ENCODE data around the gene LDLRAD3. TPM values are rescaled to one million over a fixed set of nuclear protein-coding genes. Genes with fewer than 3 reads are reported as not detected.

LDLRAD3 gene
- total RNA-seq, 1 experiment from 2014 or later = 12.1 TPM

- H3K4me1 ChIP-seq (ENCODE audit: insufficient read depth, low read length) = no peaks in the 10 kb centered on the region; the same call in 1 of the 2 replicates
- H4K5ac ChIP-seq (ENCODE audit: insufficient read length, low read depth, low read length) = no peak overlapping the region
- H3K4me2 ChIP-seq (ENCODE audit: insufficient read depth, insufficient read length, low read length) = no peak overlapping the region
- WGBS (ENCODE audit: extremely low coverage, insufficient read length, low lambda C conversion rate) = no CpG with 5 or more reads among the region's 3 CpGs
- DNase-seq = no peak
- H3K4me1 Mint-ChIP-seq = peaks cover 19 to 31% of the 10 kb centered on the region in 2 experiments
- no peak overlapping the region for H3K27ac ChIP-seq (ENCODE audit: insufficient read length, low read depth, low read length)
- H3K9ac ChIP-seq (ENCODE audit: extremely low read depth, insufficient read length, low read length) = no peak overlapping the region
- H3K36me3 Mint-ChIP-seq (ENCODE audit: insufficient read depth in 1 of 3, low read depth in 3 of 3) = no peaks in the 10 kb centered on the region; a peak in 2 of 7 replicates
- no peak overlapping the region for H2BK120ac ChIP-seq (ENCODE audit: low read depth, low read length, poor library complexity, severe bottlenecking)
- no peak for TF ChIP-seq CTCF (conservative IDR thresholded peaks at IDR 0.05)
- no peak overlapping the region for H2BK5ac ChIP-seq (ENCODE audit: insufficient read length, low read length)
- no peaks in the 10 kb centered on the region; a peak in 1 of 5 replicates for H3K9me3 Mint-ChIP-seq
- no peak overlapping the region for H3K4ac ChIP-seq (ENCODE audit: low read depth, low read length)
- no peak overlapping the region for H3K14ac ChIP-seq (ENCODE audit: insufficient read depth, low read length)
- H3K9me3 ChIP-seq (ENCODE audit: control insufficient read depth, low read depth, low read length) = no peaks in the 10 kb centered on the region
- no peak overlapping the region for H3K23ac ChIP-seq (ENCODE audit: insufficient read length, low read depth, low read length)
- H3T11ph ChIP-seq (ENCODE audit: low read length) = no peak overlapping the region
- no peak overlapping the region for H2AK5ac ChIP-seq (ENCODE audit: insufficient read length, low read length)
- no peak overlapping the region for H4K8ac ChIP-seq (replicated peaks; ENCODE audit: insufficient read length, low read depth, low read length)
- no peak overlapping the region for H2BK20ac ChIP-seq (ENCODE audit: low read depth, low read length, poor library complexity, severe bottlenecking)
- H3K18ac ChIP-seq (ENCODE audit: insufficient read length, low read depth, low read length) = no peak overlapping the region
- H2BK12ac ChIP-seq (ENCODE audit: insufficient read length, low read depth, low read length) = no peak overlapping the region
- H3K79me1 ChIP-seq (ENCODE audit: insufficient read depth, low read depth, low read length, poor library complexity, severe bottlenecking) = peaks cover 4% of the 10 kb centered on the region
- H3K23me2 ChIP-seq (ENCODE audit: insufficient read length, low read depth, low read length, poor library complexity, severe bottlenecking) = no peaks in the 10 kb centered on the region
- no peak overlapping the region for H2BK15ac ChIP-seq (ENCODE audit: low read depth, low read length)
- H4K20me1 ChIP-seq (ENCODE audit: control insufficient read depth, insufficient read depth, insufficient read length) = no peaks in the 10 kb centered on the region
- no peak overlapping the region for H3K27ac Mint-ChIP-seq
- no peaks in the 10 kb centered on the region for H3K27me3 ChIP-seq (ENCODE audit: insufficient read depth, low read length)
- H3K79me2 ChIP-seq (ENCODE audit: insufficient read depth, low read length) = peaks cover 2% of the 10 kb centered on the region; the same call in 1 of the 2 replicates
- no peak overlapping the region for H3K4me3 Mint-ChIP-seq
- no peaks in the 10 kb centered on the region for H3K27me3 Mint-ChIP-seq (ENCODE audit: low read depth)
- no peak overlapping the region for H2AFZ ChIP-seq (ENCODE audit: low read length)
- no peak overlapping the region for H4K91ac ChIP-seq (ENCODE audit: insufficient read length, low read depth, low read length)
- no peak overlapping the region for H3K56ac ChIP-seq (ENCODE audit: insufficient read length, low read depth, low read length)
Observed at GRCh38 chr11:36016263-36016662, 72.4 kb downstream of the LDLRAD3 start.
